Motor neuron (in vitro differentiated cells): ENCODE data around the gene CPOX. TPM values are rescaled to one million over a fixed set of nuclear protein-coding genes. Genes with fewer than 3 reads are reported as not detected.

ENCODE experiments used
- ATAC-seq, 8 experiments: fragments of 200-7000 bp; cut with Tn5 transposase; replicated peaks in 6 of 8; 2 replicates each; pipeline ENCODE4 v1.8.0; 2021; ENCODE audit warnings: mild to moderate bottlenecking in 8 of 8, moderate library complexity in 8 of 8
- H3K27ac ChIP-seq, 2 donors: fragments of 250-450 bp; sonication (Bioruptor Pico); 2 replicates each; pipeline ENCODE4 v1.9.0; 2021; ENCODE audit warnings: antibody characterized with exemption in 2 of 2, mild to moderate bottlenecking in 2 of 2, moderate library complexity in 1 of 2
- H3K4me1 ChIP-seq, 2 donors: fragments of 250-450 bp; sonication (Bioruptor Pico); replicated peaks in 1 of 2; 2 replicates each; pipeline ENCODE4 v1.6.1; 2021; ENCODE audit warnings: antibody characterized with exemption in 2 of 2, mild to moderate bottlenecking in 2 of 2, moderate library complexity in 1 of 2
- H3K4me3 ChIP-seq, 5 donors: fragments of 250-450 bp; sonication (Bioruptor Pico); 2 replicates each; pipeline ENCODE4 v1.9.0; 2021; ENCODE audit warnings: antibody characterized with exemption in 5 of 5, mild to moderate bottlenecking in 5 of 5, moderate library complexity in 4 of 5
- WGBS, 10 experiments: fragments of 450-650 bp; shearing (Covaris generic); methylation state at CpG; one replicate each; pipeline ENCODE4 v1.0.0; 2022; 5-methylcytosine and 5-hydroxymethylcytosine counted together
- in situ Hi-C, 9 experiments: fragments of 400-800 bp; cut with MboI; loops; one replicate each; pipeline ENCODE4 v1.15.0; 2021; ENCODE audit warnings: low sequenced_read_pairs in 9 of 9, low pct_unique_long_range_greater_than_20kb in 2 of 9; ENCODE audit not compliant: unreplicated experiment in 9 of 9
- total RNA-seq, 8 experiments: library from RNA; unstranded; fragments of 300-600 nt; gene quantifications; 2 replicates each; pipeline versions ENCODE4 v1.2.3 to v1.2.4, GENCODE V29; 2022

CPOX gene
- total RNA-seq, 8 experiments from 2014 or later, result 7.8 to 17.1 (median 11.3) TPM

- no peak overlapping the region for H3K4me3 ChIP-seq
- ATAC-seq, result no peak
- H3K4me1 ChIP-seq, result no peaks in the 10 kb centered on the region
- in situ Hi-C loops, result loop anchor here in 1 of 9 experiments (25.0 kb wide), 2 partner anchors 169 to 519 kb away; partner anchors contain the start of genes GABRR3 and OR5K3
- 34 to 100% (median 88%) methylated on average over 2 to 7 of the region's 7 CpGs for WGBS, 10 experiments
- H3K27ac ChIP-seq, result no peak overlapping the region
These were observed 37.0 kb downstream of the CPOX start for GRCh38 chr3:98556164-98557130.

GRCh38 chr3:98555025-98555379 is 38.4 kb downstream of the CPOX start:
- H3K27ac ChIP-seq, result no peak overlapping the region
- in situ Hi-C loops, result loop anchor here in 1 of 9 experiments (25.0 kb wide), 2 partner anchors 168 to 518 kb away; partner anchors contain the start of genes GABRR3 and OR5K3
- H3K4me3 ChIP-seq, result no peak overlapping the region
- H3K4me1 ChIP-seq, result no peaks in the 10 kb centered on the region
- WGBS, 10 experiments, result 23 to 84% (median 65%) methylated on average over 2 to 4 of the region's 4 CpGs; no CpG with 5 or more reads in 1 of the 10 experiments
- ATAC-seq, result no peak

- Histone ChIP-seq H3K4me3 (no peak overlapping the region), H3K4me1 (no peaks in the 10 kb centered on the region), H3K27ac (no peak overlapping the region)
- in situ Hi-C loops, result loop anchor here in 1 of 9 experiments (25.0 kb wide), 2 partner anchors 167 to 517 kb away; partner anchors contain the start of genes GABRR3 and OR5K3
- no peak for ATAC-seq
- WGBS, 10 experiments, result 6 to 100% (median 88%) methylated on average over 1 to 2 of the region's 2 CpGs; no CpG with 5 or more reads in 2 of the 10 experiments
These were observed 38.8 kb downstream of the CPOX start for GRCh38 chr3:98554580-98554979.

- H3K4me3 ChIP-seq, result no peak overlapping the region
- WGBS, 10 experiments, result 17 to 100% (median 90%) methylated on average over 1 to 2 of the region's 2 CpGs; no CpG with 5 or more reads in 1 of the 10 experiments
- no peak for ATAC-seq
- no peaks in the 10 kb centered on the region for H3K4me1 ChIP-seq
- in situ Hi-C loops, result loop anchor here in 1 of 9 experiments (25.0 kb wide), 2 partner anchors 166 to 516 kb away; partner anchors contain the start of genes GABRR3 and OR5K3
- H3K27ac ChIP-seq, result no peak overlapping the region
These were observed 39.7 kb downstream of the CPOX start for GRCh38 chr3:98553753-98554152.

- no peak for ATAC-seq
- no peaks in the 10 kb centered on the region for H3K4me1 ChIP-seq
- in situ Hi-C loops, result loop anchor here in 1 of 9 experiments (25.0 kb wide), 2 partner anchors 166 to 516 kb away; partner anchors contain the start of genes GABRR3 and OR5K3
- no peak overlapping the region for H3K27ac ChIP-seq
- 0 to 100% (median 79%) methylated on average over 1 to 6 of the region's 6 CpGs for WGBS, 10 experiments
- H3K4me3 ChIP-seq, result no peak overlapping the region
These were observed 40.3 kb downstream of the CPOX start for GRCh38 chr3:98553021-98553563.

GRCh38 chr3:98552232-98553020 is 41.0 kb downstream of the CPOX start:
- Histone ChIP-seq H3K4me1 (no peaks in the 10 kb centered on the region), H3K4me3 (no peak overlapping the region), H3K27ac (no peak overlapping the region)
- ATAC-seq, result no peak
- in situ Hi-C loops, result loop anchor here in 1 of 9 experiments (25.0 kb wide), 2 partner anchors 165 to 515 kb away; partner anchors contain the start of genes GABRR3 and OR5K3
- WGBS, 10 experiments, result 0 to 100% (median 66%) methylated on average over 1 to 4 of the region's 4 CpGs

- no peaks in the 10 kb centered on the region for H3K4me1 ChIP-seq
- in situ Hi-C loops, result loop anchor here in 1 of 9 experiments (25.0 kb wide), 2 partner anchors 164 to 514 kb away; partner anchors contain the start of genes GABRR3 and OR5K3
- 0 to 100% (median 100%) methylated on average over 1 to 3 of the region's 3 CpGs; no CpG with 5 or more reads in 3 of the 10 experiments for WGBS, 10 experiments
- no peak overlapping the region for H3K27ac ChIP-seq
- no peak for ATAC-seq
- H3K4me3 ChIP-seq, result no peak overlapping the region
These were observed 41.7 kb downstream of the CPOX start for GRCh38 chr3:98551754-98552153.

- WGBS, 10 experiments, result 0 to 94% (median 80%) methylated on average over 1 to 2 of the region's 2 CpGs; no CpG with 5 or more reads in 3 of the 10 experiments
- no peak for ATAC-seq
- Histone ChIP-seq H3K4me3 (no peak overlapping the region), H3K27ac (no peak overlapping the region), H3K4me1 (no peaks in the 10 kb centered on the region)
- in situ Hi-C loops, result loop anchor here in 1 of 9 experiments (25.0 kb wide), 2 partner anchors 164 to 514 kb away; partner anchors contain the start of genes GABRR3 and OR5K3
These were observed 42.2 kb downstream of the CPOX start for GRCh38 chr3:98551236-98551635.

GRCh38 chr3:98550833-98551232 is 42.6 kb downstream of the CPOX start:
- Histone ChIP-seq H3K4me1 (no peaks in the 10 kb centered on the region), H3K27ac (no peak overlapping the region), H3K4me3 (no peak overlapping the region)
- ATAC-seq, result no peak
- in situ Hi-C loops, result loop anchor here in 1 of 9 experiments (25.0 kb wide), 2 partner anchors 164 to 514 kb away; partner anchors contain the start of genes GABRR3 and OR5K3
- WGBS, 10 experiments, result 33 to 100% (median 100%) methylated on average over 1 to 3 of the region's 3 CpGs; no CpG with 5 or more reads in 4 of the 10 experiments

- no peak for ATAC-seq
- WGBS, 10 experiments, result 40 to 100% (median 75%) methylated on average over 1 to 4 of the region's 5 CpGs; no CpG with 5 or more reads in 2 of the 10 experiments
These were observed 44.9 kb downstream of the CPOX start for GRCh38 chr3:98548544-98548943.

GRCh38 chr3:98545940-98546339 is 47.5 kb downstream of the CPOX start:
- in situ Hi-C loops, result no loop called here
- ATAC-seq, result no peak
- WGBS, 10 experiments, result 47 to 95% (median 88%) methylated on average over 2 to 5 of the region's 5 CpGs
- Histone ChIP-seq H3K4me1 (no peaks in the 10 kb centered on the region), H3K27ac (no peak overlapping the region), H3K4me3 (no peak overlapping the region)

More at GRCh38 chr3:98548544-98548943, 44.9 kb downstream of the CPOX start:
- no peak overlapping the region for H3K4me3 ChIP-seq
- in situ Hi-C loops, result no loop called here
- H3K27ac ChIP-seq, result no peak overlapping the region
- no peaks in the 10 kb centered on the region for H3K4me1 ChIP-seq

- no peak for ATAC-seq
- no peaks in the 10 kb centered on the region for H3K4me1 ChIP-seq
- in situ Hi-C loops, result no loop called here
- H3K27ac ChIP-seq, result no peak overlapping the region
- H3K4me3 ChIP-seq, result no peak overlapping the region
- 14 to 100% (median 60%) methylated on average over 1 of the region's 1 CpG; no CpG with 5 or more reads in 7 of the 10 experiments for WGBS, 10 experiments
These were observed 50.8 kb downstream of the CPOX start for GRCh38 chr3:98542623-98543022.
